ENCODE data around the gene ULK3.

The ULK3 gene

GRCh38 chr15:74793135-74794028 lies 49.6 kb downstream of the ULK3 start:
- Histone ChIP-seq H3K4me1 (ENCODE audit: insufficient read depth, low read length) (peaks cover 31% of the 10 kb centered on the region), H3K9ac (ENCODE audit: low read length) (no peak overlapping the region), H3K27ac (ENCODE audit: low read depth, low read length) (no peak overlapping the region)

GRCh38 chr15:74792227-74793016 lies 50.5 kb downstream of the ULK3 start:
- Histone ChIP-seq H3K27me3 (ENCODE audit: control insufficient read depth in 1 of 2, insufficient read depth in 2 of 2, low read length in 2 of 2) (no peaks in the 10 kb centered on the region), H3K9ac (ENCODE audit: low read length) (no peak overlapping the region), H3K4me3 (ENCODE audit: low read depth in 1 of 2, low read length in 2 of 2) (no peak overlapping the region), H3K4me1 (ENCODE audit: insufficient read depth, low read length) (peaks cover 41% of the 10 kb centered on the region), H3K36me3 (ENCODE audit: insufficient read depth, low read length) (peaks cover 6% of the 10 kb centered on the region), H3K27ac (ENCODE audit: low read depth, low read length) (no peak overlapping the region), H3K9me3 (ENCODE audit: low read length) (no peaks in the 10 kb centered on the region)

More at GRCh38 chr15:74793135-74794028, 49.6 kb downstream of the ULK3 start:
- no peaks in the 10 kb centered on the region for H3K27me3 ChIP-seq (ENCODE audit: control insufficient read depth in 1 of 2, insufficient read depth in 2 of 2, low read length in 2 of 2)
- H3K9me3 ChIP-seq (ENCODE audit: low read length), result no peaks in the 10 kb centered on the region
- H3K4me3 ChIP-seq (ENCODE audit: low read depth in 1 of 2, low read length in 2 of 2), result no peak overlapping the region
- peaks cover 6% of the 10 kb centered on the region for H3K36me3 ChIP-seq (ENCODE audit: insufficient read depth, low read length)

- H3K4me3 ChIP-seq (ENCODE audit: low read depth in 1 of 2, low read length in 2 of 2), result no peak overlapping the region
- H3K9me3 ChIP-seq (ENCODE audit: low read length), result no peaks in the 10 kb centered on the region
- H3K27ac ChIP-seq (ENCODE audit: low read depth, low read length), result no peak overlapping the region
- H3K4me1 ChIP-seq (ENCODE audit: insufficient read depth, low read length), result peaks cover 48% of the 10 kb centered on the region
- H3K9ac ChIP-seq (ENCODE audit: low read length), result no peak overlapping the region
- H3K36me3 ChIP-seq (ENCODE audit: insufficient read depth, low read length), result peaks cover 6% of the 10 kb centered on the region
- no peaks in the 10 kb centered on the region for H3K27me3 ChIP-seq (ENCODE audit: control insufficient read depth in 1 of 2, insufficient read depth in 2 of 2, low read length in 2 of 2)
These were observed 51.3 kb downstream of the ULK3 start for GRCh38 chr15:74791667-74792066.

- H3K27ac ChIP-seq (ENCODE audit: low read depth, low read length), result peak overlapping the region; percentile 23
These were observed 51.9 kb downstream of the ULK3 start for GRCh38 chr15:74791007-74791406.

GRCh38 chr15:74790080-74790916 lies 52.7 kb downstream of the ULK3 start:
- peaks cover 59% of the 10 kb centered on the region for H3K4me1 ChIP-seq (ENCODE audit: insufficient read depth, low read length)

More at GRCh38 chr15:74791007-74791406, 51.9 kb downstream of the ULK3 start:
- Histone ChIP-seq H3K4me1 (ENCODE audit: insufficient read depth, low read length) (peaks cover 54% of the 10 kb centered on the region), H3K9me3 (ENCODE audit: low read length) (no peaks in the 10 kb centered on the region), H3K4me3 (ENCODE audit: low read depth in 1 of 2, low read length in 2 of 2) (no peak overlapping the region), H3K9ac (ENCODE audit: low read length) (no peak overlapping the region), H3K36me3 (ENCODE audit: insufficient read depth, low read length) (peaks cover 6% of the 10 kb centered on the region), H3K27me3 (ENCODE audit: control insufficient read depth in 1 of 2, insufficient read depth in 2 of 2, low read length in 2 of 2) (no peaks in the 10 kb centered on the region)

GRCh38 chr15:74789741-74790079 lies 53.2 kb downstream of the ULK3 start:
- Histone ChIP-seq H3K4me1 (ENCODE audit: insufficient read depth, low read length) (peaks cover 65% of the 10 kb centered on the region), H3K27me3 (ENCODE audit: control insufficient read depth in 1 of 2, insufficient read depth in 2 of 2, low read length in 2 of 2) (no peaks in the 10 kb centered on the region), H3K9me3 (ENCODE audit: low read length) (no peaks in the 10 kb centered on the region), H3K4me3 (ENCODE audit: low read depth in 1 of 2, low read length in 2 of 2) (peak overlapping the region in 1 of 2 donors; percentile 32), H3K27ac (ENCODE audit: low read depth, low read length) (peak overlapping the region; percentile 67), H3K9ac (ENCODE audit: low read length) (peak overlapping the region; percentile 56), H3K36me3 (ENCODE audit: insufficient read depth, low read length) (peaks cover 6% of the 10 kb centered on the region)

More at GRCh38 chr15:74790080-74790916, 52.7 kb downstream of the ULK3 start:
- no peaks in the 10 kb centered on the region for H3K27me3 ChIP-seq (ENCODE audit: control insufficient read depth in 1 of 2, insufficient read depth in 2 of 2, low read length in 2 of 2)
- H3K36me3 ChIP-seq (ENCODE audit: insufficient read depth, low read length), result peaks cover 6% of the 10 kb centered on the region
- no peaks in the 10 kb centered on the region for H3K9me3 ChIP-seq (ENCODE audit: low read length)
- H3K4me3 ChIP-seq (ENCODE audit: low read depth in 1 of 2, low read length in 2 of 2), result peak overlapping the region in 1 of 2 donors; percentile 32
- peak overlapping the region; percentile 67 for H3K27ac ChIP-seq (ENCODE audit: low read depth, low read length)
- peak overlapping the region; percentile 56 for H3K9ac ChIP-seq (ENCODE audit: low read length)

GRCh38 chr15:74789171-74789631 lies 53.8 kb downstream of the ULK3 start:
- H3K27ac ChIP-seq (ENCODE audit: low read depth, low read length), result peak overlapping the region; percentile 49
- H3K9ac ChIP-seq (ENCODE audit: low read length), result no peak overlapping the region
- H3K4me1 ChIP-seq (ENCODE audit: insufficient read depth, low read length), result peaks cover 67% of the 10 kb centered on the region
- no peak overlapping the region for H3K4me3 ChIP-seq (ENCODE audit: low read depth in 1 of 2, low read length in 2 of 2)
- H3K9me3 ChIP-seq (ENCODE audit: low read length), result no peaks in the 10 kb centered on the region
- no peaks in the 10 kb centered on the region for H3K27me3 ChIP-seq (ENCODE audit: control insufficient read depth in 1 of 2, insufficient read depth in 2 of 2, low read length in 2 of 2)
- H3K36me3 ChIP-seq (ENCODE audit: insufficient read depth, low read length), result peaks cover 6% of the 10 kb centered on the region

GRCh38 chr15:74788683-74789151 lies 54.2 kb downstream of the ULK3 start:
- Histone ChIP-seq H3K36me3 (ENCODE audit: insufficient read depth, low read length) (peaks cover 6% of the 10 kb centered on the region), H3K9me3 (ENCODE audit: low read length) (no peaks in the 10 kb centered on the region), H3K4me1 (ENCODE audit: insufficient read depth, low read length) (peaks cover 71% of the 10 kb centered on the region), H3K4me3 (ENCODE audit: low read depth in 1 of 2, low read length in 2 of 2) (no peak overlapping the region), H3K9ac (ENCODE audit: low read length) (no peak overlapping the region), H3K27me3 (ENCODE audit: control insufficient read depth in 1 of 2, insufficient read depth in 2 of 2, low read length in 2 of 2) (no peaks in the 10 kb centered on the region), H3K27ac (ENCODE audit: low read depth, low read length) (peak overlapping the region; percentile 49)

GRCh38 chr15:74788042-74788682 lies 54.8 kb downstream of the ULK3 start:
- Histone ChIP-seq H3K27ac (ENCODE audit: low read depth, low read length) (peak overlapping the region; percentile 49), H3K27me3 (ENCODE audit: control insufficient read depth in 1 of 2, insufficient read depth in 2 of 2, low read length in 2 of 2) (no peaks in the 10 kb centered on the region), H3K9ac (ENCODE audit: low read length) (no peak overlapping the region), H3K9me3 (ENCODE audit: low read length) (no peaks in the 10 kb centered on the region), H3K4me3 (ENCODE audit: low read depth in 1 of 2, low read length in 2 of 2) (no peak overlapping the region), H3K36me3 (ENCODE audit: insufficient read depth, low read length) (peaks cover 6% of the 10 kb centered on the region), H3K4me1 (ENCODE audit: insufficient read depth, low read length) (peaks cover 75% of the 10 kb centered on the region)

- H3K9ac ChIP-seq (ENCODE audit: low read length), result no peak overlapping the region
- H3K4me3 ChIP-seq (ENCODE audit: low read depth in 1 of 2, low read length in 2 of 2), result no peak overlapping the region
These were observed 55.5 kb downstream of the ULK3 start for GRCh38 chr15:74787251-74788041.

More at GRCh38 chr15:74787251-74788041, 55.5 kb downstream of the ULK3 start:
- H3K27me3 ChIP-seq (ENCODE audit: control insufficient read depth in 1 of 2, insufficient read depth in 2 of 2, low read length in 2 of 2), result no peaks in the 10 kb centered on the region
- no peak overlapping the region for H3K27ac ChIP-seq (ENCODE audit: low read depth, low read length)
- peaks cover 74% of the 10 kb centered on the region for H3K4me1 ChIP-seq (ENCODE audit: insufficient read depth, low read length)
- no peaks in the 10 kb centered on the region for H3K9me3 ChIP-seq (ENCODE audit: low read length)
- peaks cover 6% of the 10 kb centered on the region for H3K36me3 ChIP-seq (ENCODE audit: insufficient read depth, low read length)

All from muscle layer of colon (tissue), 2 donors.